Right lung (tissue), 5 donors: ENCODE measurements around the gene ZNF662. TPM values are rescaled to one million over a fixed set of nuclear protein-coding genes. Genes with fewer than 3 reads are reported as not detected.

Experiments
- DNase-seq, 2 donors: peaks; one replicate each; pipeline ENCODE4 v3.0.0-alpha.2; 2013
- polyA plus RNA-seq, 5 donors: library from polyadenylated mRNA; unstranded; fragments of 120-200 nt; gene quantifications; one replicate each; pipeline versions ENCODE4 v1.2.1 to v1.2.3, GENCODE V29; 2013; ENCODE audit warnings: inconsistent platforms in 1 of 5, low replicate concordance in 1 of 5; ENCODE audit not compliant: insufficient read length in 5 of 5, insufficient read depth in 1 of 5

Gene ZNF662
- polyA plus RNA-seq, 5 donors: 41.2 to 56.3 (median 49.2) TPM

DNA sequence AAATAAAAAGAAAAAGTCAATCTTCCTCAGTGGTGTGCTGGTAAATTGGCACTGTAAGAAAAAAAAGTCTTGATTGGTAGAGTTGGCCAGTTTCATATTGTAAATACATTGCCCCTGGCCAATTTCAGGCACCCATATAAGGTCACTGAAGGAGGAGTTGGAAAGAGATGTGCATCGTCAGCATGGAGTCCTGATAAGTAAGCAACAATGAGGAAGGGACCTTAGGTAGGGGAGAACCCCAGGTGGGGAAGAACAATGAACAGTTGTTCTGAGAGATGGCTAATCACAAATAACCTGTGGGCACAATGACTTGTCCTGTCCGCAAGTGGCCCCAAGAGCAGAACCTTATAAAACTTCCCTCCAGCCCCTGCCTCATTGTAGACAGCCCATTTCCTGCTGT is 21.6 kb upstream of the ZNF662 start:
- no peak for DNase-seq

DNA sequence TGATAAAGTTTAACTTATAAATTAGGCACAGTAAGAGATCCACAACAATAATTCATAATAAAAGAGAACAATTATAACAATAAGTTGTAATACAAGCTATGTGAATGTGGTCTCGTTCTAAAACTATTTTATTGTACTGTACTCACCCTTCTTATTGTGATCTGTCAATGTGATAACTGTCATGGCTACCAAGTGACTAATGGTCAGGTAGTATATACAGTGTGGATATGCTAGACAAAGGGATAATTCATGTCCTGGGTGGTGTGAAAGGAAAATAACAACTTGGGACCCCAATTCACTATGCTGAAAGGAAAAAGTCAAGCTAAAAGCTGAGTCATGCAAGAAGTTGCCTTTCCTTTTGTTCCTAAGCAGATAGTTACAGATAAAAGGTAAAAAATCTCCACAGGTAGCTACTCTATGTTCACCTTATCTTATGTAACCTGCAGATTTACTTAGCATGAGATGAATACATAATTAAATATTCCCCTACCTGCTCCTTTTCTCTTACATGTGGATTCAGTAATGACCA is 19.6 kb upstream of the ZNF662 start:
- DNase-seq: no peak

DNA sequence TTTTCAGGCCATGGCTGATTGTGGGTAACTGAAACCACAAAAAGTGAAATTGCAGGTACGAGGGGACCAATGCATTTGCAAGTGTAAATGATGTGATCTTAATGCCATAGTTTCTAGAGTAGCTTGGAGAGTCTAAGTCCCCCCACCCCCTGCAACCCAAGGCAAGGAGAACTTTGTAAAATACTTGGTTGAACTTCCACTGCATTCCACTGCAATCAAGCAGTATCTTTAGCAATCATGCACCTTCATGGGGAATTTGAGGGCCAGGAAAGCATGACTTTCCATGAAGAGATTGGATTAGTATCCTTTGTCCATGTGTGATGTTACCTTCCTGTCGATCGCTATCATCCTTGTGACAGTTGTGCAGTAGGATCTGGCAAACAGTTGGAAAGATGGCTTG is 18.9 kb upstream of the ZNF662 start:
- no peak for DNase-seq

DNA sequence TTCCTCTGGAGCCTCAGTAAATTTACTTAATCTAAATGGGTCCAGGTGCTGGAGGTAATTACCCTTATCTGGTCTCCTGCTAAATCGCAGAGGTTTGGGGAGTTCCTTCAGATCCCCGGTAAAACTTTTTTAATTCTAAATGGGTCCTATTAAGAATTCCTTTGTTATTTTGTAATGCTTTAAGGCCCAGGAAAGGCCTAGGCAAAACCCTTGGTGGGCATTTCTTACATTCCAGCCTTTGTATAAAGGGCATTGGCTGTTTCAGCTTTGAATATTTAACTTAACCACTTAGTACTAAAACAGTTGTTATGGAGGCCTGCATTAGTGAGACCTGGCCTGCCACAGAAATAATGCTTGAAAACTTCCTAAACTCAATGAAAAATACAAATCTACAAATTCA is 14.9 kb upstream of the ZNF662 start:
- DNase-seq: no peak

DNA sequence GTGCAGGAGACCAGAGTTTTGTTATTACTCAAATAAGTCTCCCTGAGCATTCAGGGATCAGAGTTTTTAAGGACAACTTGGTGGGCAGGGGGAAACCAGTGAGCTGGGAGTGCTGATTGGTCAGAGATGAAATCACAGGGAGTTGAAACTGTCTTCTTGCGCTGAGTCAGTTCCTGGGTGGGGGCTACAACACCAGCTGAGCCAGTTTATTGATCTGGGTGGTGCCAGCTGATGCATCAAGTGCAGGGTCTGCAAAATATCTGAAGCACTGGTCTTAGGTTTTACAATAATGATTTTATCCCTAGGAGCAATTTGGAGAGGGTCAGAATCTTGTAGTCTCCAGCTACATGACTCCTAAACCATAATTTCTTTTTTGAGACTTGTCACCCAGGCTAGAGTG is 13.8 kb upstream of the ZNF662 start:
- no peak for DNase-seq

DNA sequence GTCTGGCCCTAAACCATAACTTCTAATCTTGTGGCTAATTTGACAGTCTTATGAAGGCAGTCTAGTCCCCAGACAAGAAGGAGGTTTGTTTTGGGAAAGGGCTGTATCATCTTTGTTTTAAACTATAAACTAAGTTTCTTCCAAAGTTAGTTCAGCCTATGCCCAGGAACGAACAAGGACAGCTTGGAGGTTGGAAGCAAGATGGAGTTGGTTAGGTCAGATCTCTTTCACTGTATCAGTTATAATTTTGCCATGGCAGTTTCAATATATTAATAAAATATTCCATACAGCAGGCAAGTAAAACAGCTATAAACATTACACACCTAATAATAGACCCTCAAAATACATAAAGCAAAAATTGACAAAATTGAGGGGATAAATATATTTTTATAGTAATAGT is 13.1 kb upstream of the ZNF662 start:
- DNase-seq: no peak

DNA sequence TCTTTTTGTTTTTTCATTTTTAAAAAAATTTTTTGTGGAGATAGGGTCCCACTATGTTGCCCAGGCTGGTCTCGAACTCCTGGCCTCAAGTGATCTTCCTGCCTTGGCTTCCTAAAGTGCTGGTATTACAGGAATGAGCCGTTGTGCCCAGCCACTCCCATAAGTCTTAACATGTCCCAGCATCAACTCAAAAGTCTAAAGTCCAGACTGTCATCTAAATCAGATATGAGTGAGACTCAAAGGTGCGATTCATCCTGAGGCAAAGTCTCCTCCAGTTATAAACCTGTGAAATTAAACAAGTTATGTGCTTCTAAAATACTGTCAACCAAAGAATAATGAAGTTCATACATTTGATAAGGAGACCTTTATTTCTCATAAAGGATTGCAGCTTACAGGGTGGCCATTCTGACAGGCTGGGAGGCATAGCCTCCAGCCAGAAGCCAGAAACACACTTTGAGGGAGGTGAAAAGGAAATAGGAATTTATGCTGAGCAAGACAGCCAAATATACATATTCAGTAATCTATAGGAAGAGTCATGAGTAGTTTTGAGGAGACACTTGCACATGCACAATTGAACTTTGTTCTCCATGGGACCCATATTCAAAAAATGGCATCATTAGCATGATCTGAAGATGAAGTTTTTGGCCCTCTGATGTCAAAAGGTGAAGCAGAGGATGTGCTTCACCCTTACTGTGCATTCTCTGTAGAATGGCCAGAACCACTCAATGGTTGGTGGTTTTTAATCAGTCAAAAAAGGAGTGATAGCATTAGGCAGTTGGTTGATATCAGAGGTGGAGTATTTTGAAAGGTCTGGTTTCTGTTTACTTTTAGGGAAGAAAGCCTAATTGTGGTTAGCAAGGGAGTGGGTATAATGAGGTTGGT is 11.0 kb upstream of the ZNF662 start:
- no peak for DNase-seq

DNA sequence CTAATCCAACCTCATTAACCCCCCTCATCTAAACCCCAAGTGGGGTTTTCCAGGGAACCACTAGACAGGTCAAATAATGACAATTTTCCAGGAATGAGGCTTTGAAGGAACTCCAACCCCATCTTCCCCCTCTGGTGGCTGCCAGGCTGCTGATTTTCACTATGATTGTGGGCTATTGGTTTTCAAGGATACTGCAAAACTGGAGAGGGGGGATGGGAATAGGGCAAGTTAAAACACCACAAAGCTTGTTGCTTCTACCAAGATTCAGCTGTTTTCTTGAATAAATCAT is 10.4 kb upstream of the ZNF662 start:
- DNase-seq: no peak

DNA sequence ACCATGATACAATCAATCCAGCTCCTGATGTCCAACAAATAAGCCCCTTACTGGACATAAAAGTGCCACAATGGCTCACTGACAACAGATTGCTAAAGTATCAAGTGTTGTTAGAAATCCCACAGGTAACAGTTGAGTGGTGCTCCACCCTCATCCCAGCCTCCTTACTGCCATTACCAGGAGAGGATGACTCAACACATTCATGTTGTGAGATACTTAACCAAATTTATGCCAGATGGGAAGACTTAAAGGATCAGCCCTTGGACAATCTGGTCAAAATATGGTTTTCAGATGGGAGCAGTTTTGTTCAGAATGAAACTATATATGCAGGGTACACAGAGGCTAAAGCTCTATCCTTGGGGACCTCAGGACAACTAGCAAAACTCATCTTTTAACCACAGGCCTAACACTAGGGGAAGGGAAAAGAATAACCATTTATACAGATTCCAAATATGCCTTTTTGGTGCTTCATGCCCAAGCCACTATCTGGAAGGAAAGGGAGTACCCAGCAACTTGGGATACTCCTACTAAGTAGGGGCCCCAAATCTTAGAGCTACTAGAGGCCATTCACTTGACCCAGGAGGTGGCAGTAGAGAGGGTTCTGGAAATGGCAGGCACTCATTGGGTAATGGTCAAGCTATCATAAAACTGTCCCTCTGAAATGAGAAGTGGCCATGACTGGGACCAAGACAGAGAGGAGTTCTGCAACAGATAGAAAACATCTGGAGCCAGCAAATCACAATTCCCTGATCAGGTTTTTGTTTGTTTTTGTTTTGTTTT is 6.9 kb upstream of the ZNF662 start:
- DNase-seq: no peak

DNA sequence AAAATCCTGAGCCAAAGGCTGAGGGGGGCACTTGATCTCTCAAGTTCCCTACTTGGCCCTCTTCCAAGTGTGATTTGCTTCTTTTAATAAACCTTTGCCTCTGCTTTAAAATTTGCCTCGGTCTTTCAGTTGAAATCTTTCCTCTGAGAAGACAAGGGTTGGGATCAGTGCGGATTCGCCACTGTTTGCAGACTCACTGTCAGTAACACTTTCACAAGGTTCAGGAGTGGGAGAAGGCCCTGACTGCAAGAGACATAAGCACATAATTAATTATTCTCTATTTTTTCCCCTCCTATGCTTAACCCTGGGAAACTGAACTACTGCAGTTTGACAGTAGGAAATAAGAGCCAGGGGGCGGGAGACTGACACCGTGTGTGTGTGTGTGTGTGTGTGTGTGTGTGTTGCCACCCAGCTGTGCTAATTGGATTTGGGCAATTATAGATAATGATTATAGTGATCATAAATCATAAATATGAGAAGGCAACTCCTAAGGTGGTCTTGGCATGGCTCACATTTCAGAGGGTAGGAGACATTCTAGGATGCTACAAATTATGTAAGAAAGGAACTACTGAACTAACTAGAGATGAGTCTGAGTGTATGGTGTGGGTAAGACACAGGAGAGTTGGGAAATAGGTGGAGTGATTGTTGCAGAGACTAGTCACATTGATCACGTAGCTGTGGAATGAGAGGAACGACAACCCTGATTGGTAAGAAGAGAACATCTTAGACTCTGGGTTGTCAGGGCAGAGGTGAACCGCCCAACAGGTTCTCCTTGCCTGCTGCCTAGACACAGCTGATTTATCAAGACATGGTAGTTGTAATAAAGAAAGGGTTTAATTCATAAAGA is 5.5 kb upstream of the ZNF662 start:
- DNase-seq: no peak

DNA sequence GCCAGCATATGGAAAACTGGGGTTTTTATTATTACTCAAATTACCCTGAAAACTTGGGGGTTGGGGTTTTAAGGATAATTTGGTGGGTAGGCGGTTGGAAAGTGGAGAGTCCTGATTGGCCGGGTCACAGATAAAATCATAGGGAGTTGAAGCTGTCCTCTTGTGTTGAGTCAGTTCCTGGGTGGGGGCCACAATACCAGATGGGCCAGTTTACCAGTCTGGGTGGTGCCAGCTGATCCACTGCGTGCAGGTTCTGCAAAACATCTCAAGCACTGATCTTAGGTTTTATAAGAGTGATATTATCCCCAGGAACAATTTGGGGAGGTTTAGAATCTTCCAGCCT is 4.9 kb upstream of the ZNF662 start:
- no peak for DNase-seq

DNA sequence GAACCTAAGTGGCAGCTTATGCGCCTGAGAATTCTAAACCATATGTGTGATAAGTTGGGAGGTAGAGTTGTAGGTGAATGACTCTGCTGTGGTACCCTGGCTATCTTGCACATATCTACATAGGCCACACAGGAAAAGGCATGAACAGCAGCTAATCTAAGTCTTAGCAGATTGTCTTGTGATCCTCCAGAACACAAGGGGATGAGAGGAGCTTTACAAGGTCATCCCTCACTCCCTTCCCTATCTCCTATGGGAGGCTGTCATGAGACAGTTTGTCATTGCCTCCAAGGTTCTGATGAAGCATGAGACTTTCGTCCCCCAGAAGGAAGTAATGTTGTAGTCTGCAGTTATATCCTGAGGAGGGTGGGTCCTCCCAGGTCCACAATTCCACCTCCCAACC is 3.7 kb upstream of the ZNF662 start:
- DNase-seq: no peak

DNA sequence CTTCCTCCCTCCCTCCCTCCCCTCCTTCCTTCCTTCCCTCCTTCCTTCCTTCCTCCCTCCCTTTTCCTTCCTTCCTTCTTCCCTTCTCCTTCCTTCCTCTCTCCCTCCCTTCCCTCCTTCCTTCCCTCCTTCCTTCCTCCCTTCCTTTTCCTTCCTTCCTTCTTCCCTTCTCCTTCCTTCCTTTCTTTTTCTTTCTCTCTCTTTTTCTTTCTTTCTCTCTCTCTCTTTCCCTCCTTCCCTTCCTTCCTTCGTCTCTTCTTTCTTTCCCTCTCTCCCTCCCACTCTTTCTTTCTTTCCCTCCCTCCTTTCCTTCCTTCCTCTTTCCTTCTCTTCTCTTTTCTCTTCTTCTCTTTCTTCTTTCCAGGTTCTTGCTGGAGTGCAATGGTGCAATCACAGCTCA is 1.9 kb upstream of the ZNF662 start:
- no peak for DNase-seq

DNA sequence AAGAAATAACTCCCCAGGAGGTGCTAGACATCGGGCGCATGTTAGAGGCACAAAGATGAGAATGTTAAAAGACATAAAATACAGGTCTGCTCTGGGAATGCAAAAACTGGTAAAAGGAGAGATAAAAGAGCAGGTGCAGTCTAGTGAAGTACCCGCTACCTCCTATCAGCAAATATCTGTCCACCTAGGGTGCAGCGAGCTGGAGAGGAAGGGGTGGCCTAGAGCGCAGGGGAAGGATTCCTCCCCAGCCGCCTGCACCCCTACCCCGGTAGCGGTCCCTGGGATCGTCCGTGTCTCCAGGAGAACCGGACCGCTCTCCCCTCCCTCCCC is 237 bp upstream of the ZNF662 start:
- no peak for DNase-seq

DNA sequence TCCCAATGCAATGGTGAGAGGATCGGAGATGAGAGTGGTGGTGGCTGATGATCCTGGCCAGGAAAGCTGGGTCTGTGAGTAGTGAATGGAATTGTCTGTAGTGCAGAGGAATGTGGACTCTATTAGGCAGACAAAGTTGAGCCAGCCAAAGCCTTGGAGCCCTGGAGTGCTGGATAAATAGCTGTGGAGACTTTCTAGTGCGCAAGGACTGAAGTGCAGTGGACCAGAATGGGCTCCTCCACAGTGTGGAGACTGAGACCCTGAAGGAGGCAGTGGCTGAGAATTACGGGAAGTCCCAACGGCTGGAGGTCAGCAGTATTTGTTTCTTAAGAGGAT is 874 bp downstream of the ZNF662 start:
- no peak for DNase-seq

DNA sequence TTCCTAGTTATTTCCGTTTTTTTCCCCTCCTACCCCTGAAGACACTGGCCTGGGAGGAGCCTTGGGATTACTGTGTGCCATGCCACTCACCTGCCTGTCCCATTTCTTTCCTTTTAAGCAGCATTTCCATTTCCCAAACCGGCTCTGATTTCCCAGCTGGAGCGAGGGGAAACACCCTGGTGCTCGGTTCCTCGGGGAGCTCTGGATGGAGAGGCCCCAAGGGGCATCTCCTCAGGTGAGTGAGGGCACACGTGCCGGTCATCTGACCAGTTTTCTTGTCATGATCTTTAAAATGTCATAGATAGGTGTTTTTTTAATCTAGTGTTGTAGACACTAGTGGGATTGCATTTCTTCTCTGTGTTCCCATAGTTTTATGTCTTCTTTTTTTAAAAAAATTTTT is 2.7 kb downstream of the ZNF662 start:
- no peak for DNase-seq

DNA sequence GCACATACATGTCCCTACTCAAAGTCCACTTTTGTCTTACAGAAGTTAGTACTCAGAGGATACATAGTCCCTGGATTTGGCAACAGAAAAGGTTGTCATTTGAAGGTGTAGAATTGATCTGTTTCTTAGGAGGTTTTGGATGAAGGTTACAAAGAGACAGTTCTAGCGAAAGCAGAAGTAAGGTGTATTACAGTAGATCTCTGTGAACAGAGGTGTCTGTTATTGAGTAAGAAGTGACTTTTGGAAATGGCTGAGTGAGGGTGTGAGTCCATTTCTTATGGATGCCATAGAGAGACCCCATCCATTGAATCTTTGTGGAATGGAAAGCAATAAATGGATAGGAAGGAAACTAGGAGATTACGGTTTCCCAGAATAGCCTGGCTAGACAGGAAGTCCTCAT is 5.6 kb downstream of the ZNF662 start:
- DNase-seq: no peak

DNA sequence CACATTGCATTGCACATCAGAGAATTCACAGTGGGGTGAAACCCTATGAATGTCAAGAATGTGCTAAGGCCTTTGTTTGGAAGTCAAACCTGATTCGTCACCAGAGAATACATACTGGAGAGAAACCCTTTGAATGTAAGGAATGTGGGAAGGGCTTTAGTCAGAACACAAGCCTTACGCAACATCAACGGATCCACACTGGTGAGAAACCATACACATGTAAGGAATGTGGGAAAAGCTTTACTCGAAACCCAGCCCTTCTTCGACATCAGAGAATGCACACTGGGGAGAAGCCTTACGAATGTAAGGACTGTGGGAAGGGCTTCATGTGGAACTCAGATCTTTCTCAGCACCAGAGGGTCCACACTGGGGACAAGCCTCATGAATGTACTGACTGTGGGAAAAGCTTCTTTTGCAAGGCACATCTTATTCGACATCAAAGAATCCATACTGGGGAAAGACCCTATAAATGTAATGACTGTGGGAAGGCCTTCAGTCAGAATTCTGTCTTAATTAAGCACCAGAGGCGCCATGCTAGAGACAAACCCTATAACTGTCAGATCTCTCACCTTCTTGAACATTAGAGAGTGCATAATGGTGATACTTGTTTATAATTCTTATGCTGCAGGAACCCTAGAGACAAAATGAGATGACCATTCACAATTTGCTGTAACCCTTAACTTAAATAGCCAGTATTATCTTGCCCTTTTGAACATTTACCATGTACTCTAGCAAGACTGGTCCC is 9.0 kb downstream of the ZNF662 start:
- DNase-seq: no peak

DNA sequence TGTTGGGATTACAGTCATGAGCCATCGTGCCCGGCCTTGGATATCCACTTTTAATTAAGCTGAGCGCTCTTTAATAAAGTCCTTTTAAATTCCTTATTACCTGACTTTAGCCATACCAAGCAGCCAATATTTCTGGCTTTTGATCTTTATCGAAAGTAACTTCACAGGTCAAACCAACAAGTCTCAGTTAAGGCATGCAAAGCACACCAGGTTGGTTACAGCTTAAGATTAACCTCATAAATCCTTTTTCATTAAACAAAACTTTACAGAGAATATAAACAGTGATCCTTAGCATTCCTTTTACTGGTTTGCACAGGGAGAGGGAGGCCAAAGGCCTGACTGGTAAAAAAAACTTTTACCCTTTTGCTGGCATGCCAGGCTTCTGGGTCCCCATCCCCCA is 17.7 kb downstream of the ZNF662 start:
- no peak for DNase-seq

DNA sequence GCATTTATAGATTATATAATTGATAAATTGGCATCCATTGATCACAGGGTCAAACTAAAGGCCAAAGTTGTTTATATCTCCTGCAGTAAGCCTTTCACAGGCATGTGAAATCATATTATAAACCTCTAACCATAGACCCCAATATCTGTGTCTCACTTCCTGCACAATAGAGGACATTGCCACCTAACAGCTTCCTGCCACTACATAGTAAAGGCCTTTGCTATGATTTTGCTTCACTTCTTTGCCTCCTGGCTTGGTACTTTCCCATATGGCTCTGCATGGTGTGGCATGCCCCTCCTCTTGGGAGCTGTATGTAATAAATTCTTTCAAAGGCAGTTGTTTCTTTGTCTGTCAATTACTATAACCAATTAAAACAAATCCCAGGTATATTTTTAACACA is 20.4 kb downstream of the ZNF662 start:
- DNase-seq: no peak

DNA sequence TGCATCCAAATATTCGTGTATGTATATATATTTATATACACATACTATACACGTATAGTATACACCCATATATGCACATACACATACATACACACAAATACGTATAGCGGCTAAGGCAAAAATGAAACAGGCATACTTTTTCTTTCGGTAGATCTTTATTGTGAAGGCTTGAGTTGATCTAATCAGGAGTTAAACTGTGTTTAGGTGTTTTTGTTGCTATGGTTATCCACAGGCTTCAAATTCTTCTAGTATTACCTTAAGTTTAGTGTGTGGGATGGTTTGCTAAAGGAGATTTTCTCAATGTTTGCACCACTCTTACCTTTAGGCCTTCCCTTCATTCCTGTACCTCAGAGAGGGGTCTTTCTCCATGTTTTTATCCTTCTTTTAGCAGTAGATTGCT is 28.2 kb downstream of the ZNF662 start:
- DNase-seq: no peak

DNA sequence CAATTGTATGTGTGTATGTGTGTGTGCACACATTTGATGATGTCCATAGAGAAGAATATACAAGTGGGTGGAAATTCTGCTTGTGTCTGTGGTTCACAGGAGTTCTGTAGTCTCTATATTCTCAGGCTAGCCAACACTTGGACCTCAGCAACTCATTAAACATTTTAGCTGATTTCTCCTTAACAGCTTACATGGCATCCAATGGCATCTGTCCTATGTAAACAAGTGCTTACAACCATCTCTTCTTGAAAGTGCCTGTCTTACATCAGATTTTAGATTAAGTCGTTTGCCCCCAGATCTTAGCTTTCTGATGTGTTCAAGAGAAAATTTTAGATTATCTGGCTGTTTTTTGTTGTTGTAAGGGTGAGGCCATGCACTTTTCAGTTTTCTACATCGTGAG is 29.0 kb downstream of the ZNF662 start:
- DNase-seq: no peak
